CD4-positive, alpha-beta T cell treated with Interferon gamma for 1 hour (primary cell): Measurements from ENCODE around the gene ENOX1.

ENCODE experiments used
- DNase-seq: peaks from one replicate; pipeline ENCODE4 v3.0.0-alpha.2; 2020

The ENOX1 gene

DNA sequence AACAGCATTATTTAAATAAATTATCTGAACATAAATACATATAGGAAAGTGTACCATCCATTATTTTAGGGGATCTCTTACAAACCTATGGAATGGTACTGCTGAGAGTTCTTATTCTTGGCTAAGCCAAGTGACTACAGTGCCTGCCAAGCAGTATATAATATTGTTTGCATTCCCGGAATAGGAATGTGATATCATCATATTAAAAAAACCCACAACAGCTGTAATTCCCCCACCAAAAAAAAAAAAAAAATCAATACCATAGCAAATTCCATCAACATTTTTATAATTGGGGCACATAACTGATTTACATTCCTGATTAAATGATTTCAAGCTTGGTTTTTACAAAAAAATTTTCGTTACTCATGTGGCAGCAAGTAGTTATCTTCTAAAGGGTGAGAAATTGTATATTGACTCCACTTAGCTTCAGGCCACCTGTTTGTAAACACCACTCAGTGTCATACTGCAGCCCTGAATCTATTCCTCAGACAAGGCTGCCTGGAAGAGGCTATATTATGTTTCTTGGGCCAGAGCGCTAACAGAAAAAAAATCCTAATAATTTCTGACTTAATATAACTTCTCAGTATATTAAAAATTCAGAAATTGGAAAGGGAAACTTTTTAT lies 485.3 kb downstream of the ENOX1 start:
- no peak for DNase-seq

DNA sequence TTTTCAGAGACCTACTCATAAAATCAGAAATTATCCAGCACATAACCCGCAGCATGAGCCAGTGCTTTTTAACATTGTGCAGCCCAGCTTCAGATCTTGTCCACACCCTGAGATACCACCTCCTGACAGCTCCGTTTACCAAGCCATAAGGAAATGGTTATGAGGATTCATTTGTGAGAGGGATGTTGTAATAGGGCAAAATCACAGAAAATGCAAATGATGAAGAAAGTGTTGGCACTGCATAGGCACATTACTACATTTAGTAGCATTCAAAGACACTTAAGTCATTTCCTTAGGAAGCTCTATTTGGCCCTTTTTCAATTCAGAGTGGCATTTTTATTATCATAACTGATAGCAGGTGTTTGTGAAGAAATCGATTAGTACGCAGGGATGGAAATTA lies 485.9 kb downstream of the ENOX1 start:
- no peak for DNase-seq

DNA sequence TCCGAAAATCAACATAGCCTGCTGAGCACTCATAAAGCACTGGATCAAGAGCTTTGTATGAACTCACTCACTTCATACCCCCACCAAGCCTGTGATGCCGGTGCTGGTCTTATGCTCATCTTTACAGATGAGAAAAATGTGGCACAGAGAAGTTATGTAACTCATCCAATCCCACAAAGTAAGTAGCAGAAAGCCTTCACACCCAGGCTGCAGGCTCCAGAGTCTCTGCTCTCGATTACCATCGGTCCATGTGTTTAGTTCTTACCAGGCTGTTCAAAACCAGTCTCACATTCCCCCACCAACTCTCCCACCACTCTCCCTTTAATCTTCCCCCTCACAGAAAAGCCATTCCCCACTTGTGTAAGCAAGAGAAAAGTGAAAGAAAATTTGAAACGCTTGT lies 487.4 kb downstream of the ENOX1 start:
- DNase-seq: no peak

DNA sequence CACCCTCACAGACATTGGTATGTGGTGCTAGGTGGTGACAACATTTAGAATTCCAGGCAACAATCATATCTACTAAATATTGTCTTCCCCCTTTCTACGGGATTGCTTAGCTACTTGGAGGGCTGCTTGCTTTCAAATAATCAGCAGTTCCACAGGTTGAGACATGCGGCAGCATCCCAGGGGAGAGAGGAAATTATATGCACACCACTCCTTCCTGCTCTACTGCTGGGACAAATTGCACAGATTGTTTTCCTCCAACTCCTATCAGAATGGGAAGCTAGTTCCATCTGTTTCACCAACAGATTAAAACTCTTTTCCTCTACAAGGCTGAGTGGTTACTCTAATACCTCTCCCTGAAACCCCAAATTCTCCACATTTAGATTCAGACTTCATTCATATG lies 488.0 kb downstream of the ENOX1 start:
- DNase-seq: no peak

DNA sequence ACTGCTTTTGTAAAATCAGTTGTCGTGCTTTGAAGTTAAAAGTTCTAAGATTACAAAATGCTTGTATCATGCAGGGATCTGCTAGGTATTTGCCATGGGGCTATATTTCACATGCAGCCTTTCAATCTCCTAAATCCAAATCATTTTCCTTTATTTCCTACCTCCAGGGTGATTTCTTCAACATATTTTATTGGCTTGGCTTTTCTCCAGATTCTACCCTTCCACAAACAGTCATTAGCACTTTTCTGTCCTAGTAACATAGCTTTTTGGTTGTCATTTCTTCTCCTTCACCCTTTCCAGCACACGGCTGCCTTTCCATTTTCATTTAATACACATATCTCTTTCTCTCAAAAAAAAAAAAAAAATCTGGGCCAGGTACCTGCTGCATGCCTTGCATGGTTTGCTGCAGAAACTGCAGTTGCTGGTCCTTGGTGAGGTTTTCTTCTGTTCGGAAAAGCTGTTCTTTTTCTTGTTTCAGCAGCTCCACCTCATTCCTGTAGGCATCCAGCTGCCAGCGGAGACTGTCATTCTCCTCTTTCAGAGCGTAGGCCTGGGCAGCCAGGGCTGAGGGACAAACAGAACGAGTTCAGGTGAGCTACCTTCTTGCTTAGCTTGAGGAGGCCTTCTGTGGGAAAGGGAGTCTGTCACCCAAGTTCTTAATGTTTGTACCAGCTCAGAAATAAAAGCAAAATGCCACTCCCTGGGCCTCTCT lies 488.6 kb downstream of the ENOX1 start:
- no peak for DNase-seq

DNA sequence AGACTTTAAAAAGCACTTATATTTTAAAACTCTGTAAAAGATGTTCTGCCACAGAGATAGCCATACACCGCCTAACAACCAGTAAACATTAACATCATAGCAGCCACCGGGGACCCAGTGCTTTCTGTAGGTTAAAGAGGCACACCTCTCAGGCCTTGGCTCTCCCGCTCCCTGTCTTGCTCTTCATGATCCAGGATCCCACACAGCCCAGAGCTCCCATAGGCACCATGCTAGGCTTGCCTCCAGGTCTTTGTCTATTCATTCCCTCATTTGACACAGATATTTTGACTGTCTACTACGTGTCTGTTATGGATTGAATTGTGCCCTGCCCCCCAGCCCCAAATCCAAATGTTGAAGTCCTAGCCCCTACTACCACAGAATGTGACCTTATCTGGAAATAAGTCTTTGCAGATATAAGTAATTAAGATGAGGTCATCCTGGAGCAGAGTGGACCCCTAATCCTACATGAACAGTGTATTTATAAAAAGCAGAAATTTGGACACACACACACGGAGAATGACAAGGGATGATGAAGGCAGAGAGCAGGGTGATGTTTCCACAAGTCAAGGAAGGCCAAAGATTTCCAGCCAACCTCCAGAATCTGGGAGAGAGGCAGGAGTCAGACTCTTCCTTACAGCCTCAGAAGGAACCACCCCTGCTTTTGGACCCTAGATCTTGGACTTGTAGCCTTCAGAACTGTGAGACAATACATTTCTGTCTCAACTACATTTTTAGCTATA lies 490.8 kb downstream of the ENOX1 start:
- no peak for DNase-seq

DNA sequence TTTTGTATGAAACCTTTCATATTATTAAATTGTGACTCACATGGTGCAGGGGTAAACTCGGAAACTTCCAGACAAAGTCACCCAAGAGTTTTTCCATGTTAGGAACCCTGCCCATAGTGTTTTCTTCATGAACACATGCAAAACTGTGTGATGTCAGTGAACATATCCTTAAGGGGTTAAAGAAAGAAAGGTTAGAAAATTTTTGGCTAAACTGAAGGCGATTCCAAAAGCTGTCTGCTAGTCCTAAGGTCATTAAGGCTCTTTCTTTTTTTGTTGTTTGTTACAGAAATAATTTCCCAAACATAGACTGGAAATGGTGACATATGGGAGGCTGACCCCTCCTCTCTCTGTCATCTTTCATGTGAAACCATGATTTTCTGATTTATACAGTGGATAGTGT lies 491.5 kb downstream of the ENOX1 start:
- DNase-seq: no peak

DNA sequence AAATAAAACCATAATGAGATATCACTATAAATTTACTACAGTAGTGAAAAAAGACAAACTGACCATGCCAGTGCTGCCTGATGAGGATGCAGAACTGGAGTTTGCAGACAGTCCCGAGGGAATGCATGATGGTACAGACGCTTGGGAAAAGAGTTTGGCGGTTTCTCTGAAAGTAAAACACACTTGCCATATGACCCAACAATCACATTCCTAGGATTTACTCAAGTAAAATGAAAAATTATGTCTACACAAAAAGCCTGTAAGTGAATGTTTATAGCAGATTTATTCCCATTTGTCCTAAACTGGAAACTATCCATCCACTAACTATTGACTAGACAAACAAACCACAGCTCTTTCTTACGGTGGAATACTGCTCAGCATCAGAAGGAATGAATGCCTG lies 492.4 kb downstream of the ENOX1 start:
- no peak for DNase-seq

DNA sequence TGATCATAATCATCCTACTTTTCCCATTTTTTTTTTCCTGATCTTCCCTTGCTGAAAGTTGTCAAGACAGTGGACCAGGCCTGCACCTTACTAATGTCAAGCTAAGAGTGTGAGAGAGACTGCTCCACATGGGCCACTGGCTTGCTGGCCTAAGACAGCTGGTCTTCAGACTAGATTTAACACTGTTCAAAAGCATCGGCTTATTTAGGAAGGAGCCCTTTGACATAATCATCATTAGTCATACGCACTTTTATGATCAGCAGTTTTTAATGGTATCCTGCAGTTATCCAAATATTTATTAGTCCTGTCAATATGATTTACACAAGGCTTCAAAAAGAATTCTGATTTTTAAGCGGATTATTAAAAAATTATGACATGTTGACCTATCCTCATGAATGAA lies 492.8 kb downstream of the ENOX1 start:
- no peak for DNase-seq

DNA sequence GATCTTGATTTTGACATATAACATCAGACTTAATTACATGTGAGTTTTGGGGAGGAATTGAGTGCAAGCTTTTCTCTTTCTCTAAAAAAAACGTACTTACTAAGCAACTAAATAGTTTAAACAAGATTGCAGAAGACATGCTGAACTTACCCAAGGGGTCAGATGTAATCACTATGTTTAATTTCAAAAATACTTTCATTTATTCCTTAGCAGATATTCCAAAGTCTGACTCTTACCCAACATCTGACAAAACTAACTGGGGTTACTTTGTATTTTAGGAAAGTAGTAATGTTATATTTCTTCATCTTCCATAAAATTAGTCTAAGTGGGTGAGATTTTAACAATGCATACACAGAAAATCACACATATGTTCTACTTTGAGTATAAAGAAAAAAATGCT lies 493.2 kb downstream of the ENOX1 start:
- no peak for DNase-seq

DNA sequence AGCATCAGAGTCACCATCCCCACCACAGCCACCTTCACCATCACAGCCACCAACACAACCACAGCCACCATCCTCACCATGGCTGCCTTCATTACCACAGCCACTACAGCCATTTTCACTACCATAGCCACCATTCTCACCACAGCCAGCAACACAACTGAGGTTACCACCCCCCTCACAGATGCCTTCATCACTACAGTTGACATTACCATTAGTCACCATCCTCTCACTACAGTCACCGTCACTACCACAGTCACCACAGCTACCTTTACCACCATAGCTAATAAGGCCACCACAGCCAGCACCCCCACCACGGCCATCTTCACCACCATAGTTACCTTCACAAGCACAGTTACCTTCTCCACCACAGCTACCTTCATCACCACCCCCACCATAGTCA lies 493.8 kb downstream of the ENOX1 start:
- no peak for DNase-seq

DNA sequence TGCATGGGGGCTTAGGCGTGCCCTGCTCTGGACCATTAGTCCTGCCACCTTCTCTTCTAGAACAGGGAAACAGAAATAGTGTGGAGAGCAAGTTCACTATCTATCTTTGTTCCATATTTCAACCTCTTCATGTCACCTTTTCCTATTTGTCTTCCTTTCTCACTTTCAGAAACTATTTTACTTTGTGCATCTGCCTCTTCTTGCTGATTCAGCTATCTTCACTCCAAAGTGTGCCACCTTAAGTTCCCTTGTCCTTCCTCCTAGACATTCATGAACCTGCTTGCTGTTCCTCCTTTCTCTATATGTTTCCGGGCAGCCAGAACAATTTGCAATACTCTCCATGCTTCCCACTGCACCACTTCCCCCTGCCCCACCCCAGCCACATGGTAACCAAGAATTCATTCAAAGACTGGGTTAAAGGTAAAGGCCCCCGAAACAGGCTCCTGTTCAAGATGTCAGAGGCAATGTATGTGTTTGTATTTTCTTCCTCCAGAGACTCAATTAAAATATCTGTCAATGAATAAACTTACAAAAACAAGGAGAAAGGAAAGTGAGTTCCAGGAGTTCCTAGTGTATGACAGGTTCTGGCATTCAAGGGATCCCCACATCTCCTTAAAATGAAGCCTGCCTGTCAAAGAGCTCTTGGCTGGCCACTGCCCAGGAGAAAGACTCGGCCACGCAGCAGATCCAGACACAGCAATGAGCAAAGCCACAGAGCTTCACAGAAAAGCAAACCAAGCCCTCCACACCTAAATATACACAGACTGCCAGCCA lies 495.3 kb downstream of the ENOX1 start:
- no peak for DNase-seq

DNA sequence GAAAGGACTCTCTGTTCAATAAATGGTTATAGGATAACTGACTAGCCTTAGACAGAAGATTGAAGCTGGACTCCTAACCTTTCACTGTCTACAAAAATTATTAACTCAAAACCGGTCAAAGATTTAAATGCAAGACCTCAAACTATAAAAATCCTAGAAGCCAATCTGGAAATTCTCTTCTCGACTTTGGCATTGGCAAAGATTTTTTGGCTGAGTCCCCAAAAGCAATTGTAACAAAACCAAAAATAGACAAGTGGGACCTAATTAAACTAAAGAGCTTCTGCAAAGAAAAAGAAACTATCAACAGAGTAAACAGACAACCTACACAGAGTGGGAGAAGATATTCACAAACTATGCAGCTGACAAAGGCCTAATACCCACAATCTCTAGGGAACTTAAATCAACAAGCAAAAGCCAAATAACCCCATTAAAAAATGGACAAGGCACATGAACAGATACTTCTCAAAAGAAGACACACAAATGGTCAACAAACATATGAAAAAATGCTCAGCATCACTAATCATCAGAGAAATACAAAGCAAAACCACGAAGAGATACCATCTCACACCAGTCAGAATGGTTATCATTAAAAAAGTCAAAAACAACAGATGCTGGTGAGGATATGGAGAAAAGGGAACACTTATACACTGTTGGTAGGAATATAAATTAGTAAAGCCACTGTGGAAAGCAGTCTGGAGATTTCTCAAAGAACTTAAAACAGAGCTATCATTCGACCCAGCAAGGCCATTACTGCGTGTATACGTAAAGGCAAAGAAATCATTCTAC lies 497.1 kb downstream of the ENOX1 start:
- DNase-seq: no peak

DNA sequence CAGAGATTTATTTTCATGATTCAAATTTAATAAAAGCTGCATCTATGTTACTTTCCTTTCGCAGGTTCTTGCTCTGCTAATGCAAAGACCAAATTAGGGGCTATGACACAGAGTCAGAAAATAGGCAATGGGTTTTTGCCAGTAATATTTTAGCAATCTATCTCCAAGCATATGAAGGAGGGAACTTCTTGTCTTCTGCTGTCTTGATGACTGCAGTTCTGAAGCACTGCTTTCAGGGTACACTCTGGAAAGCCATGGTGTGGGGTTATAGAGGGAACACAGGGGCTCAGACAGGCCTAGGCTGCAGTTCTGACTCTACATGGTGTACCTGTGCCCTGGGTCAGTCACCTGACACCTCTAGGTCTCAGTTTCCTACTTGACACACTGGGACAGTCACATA lies 500.0 kb downstream of the ENOX1 start:
- DNase-seq: no peak

DNA sequence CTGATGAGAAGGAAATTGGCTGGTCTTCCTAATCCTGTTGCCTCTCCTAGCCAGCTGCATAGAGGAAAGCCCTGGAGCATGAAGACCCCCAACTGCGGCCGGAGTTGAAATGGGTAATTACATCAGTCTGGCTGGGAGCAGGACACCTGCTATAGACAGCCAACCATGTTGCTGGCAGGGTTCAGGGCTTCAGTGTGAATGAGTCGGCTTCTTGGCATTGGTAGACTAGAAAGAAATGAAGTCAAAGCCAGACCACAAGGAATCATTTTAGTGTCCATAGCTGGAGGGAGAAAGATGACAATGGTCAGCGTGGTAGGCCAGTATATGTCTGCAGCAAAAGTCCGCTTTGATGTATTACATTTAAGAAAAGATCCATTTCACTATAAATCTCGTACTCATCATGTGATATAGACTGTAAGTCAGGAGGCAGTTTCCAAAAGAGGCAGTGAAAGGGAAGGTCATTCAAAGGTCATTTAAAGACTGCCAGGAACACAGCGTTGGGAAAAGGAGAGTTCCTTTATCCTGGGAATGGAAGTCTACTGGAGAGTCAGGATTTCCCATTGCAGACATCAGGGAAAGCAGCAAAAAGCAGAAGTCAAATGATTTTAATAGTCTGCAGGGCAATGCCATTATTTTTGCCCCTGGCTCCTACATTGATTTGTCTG lies 500.7 kb downstream of the ENOX1 start:
- DNase-seq: no peak

DNA sequence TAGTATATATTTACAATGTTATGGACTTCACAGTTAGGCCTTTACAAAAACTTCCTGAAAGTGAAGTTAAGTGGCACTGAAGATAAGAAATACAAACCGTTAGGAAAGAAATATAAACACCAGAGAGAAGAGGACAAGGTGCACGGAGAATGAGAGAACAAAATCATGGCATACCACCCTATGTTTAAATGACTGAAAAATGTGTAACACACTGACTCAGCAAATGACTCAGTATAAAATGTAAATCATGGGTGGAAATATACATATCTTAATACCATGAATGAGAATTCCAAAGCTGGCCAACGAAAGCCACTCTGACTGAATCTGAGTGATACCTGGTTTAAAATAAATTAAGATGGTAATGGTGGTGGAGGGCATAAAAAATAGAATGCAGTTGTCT lies 502.6 kb downstream of the ENOX1 start:
- no peak for DNase-seq

DNA sequence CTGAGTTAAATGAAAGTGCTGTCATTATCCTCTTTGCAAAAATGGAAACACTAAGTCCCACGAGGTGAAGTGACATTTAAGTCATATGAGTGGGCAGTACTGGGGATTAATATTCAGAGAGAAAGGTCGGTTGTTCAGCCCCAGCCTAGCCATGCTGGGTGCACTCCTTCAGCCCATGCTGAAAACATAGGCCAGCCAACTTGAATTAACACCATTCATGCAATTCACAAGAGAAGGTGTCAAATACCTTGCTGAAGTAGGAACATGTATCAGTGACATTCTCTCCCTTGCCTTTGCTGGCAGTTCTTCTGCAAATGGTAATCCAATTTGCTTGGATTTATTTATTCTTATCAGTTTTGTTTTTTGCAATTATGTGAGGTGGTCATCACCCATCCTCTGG lies 507.1 kb downstream of the ENOX1 start:
- no peak for DNase-seq

DNA sequence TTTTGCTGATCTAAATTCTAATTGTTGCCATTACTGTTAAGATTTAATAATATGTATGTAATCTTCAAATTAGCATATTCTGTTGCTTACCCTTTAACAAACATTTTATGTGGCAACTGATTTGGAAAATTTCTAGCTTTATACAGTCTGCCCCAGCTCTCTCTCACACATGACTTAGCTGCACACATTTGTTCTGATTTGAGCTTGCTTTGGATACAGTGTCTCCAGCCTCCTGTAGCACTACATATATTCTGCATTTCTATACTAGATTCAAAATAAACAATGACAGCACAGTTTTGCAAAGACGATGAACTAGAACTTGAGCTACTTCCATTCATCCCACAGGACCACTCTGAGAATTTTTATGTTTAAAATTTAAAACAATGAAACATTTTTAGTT lies 508.6 kb downstream of the ENOX1 start:
- no peak for DNase-seq

DNA sequence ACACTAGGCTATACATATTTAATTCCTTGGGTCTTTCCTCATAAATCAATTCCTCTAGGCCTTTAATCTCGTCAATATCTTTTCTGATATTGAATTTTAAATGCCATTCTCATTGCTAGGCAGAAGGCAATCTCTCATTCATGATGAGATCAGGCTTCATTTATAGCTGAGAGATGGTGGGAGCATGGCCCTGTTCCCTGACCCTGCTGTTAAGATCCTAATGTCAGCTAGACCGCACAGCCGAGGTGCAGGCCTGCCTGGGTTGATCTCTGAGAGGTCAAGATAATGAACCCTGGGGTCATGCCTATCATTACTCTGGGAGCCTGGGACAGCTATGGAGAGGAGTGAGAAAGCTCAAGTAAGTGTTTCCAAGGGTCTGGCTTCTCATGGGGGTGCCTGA lies 509.6 kb downstream of the ENOX1 start:
- DNase-seq: no peak

DNA sequence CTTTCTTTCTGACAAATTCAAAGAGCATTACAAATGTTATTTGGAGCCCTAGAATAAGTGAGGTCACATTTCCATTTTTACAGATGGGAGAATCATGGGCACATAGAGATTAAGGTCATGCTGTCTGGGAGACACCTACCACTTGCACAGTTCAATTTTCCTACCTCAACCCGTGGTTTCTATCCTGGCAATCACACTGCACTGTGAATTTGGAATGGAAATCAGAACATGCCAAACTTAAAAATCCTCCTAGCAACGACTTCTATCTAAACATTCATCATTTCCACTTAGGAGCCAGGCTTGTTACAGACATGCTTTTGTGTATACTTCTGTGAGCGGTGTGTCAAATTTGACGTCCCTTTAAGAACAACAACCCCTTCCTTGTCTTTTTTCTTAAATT lies 511.9 kb downstream of the ENOX1 start:
- DNase-seq: no peak

DNA sequence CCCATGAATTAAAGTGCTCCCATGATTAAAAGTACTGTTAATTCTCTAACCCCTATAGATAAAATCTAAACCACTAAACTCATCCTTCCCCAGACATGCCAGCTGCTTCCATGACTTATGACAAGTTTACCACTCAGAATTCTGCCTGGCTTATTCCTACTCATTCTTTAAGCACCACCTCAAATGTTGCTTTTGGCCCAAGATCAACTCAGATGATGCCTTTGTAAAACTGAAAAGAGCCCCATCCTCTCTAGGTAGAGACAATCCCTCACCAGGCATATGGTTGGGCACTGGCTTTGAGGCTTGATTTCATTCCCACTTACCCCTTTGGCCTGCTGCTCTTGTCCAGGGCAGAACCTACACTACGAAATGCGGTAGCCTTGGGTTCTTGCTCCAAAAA lies 513.4 kb downstream of the ENOX1 start:
- DNase-seq: no peak

DNA sequence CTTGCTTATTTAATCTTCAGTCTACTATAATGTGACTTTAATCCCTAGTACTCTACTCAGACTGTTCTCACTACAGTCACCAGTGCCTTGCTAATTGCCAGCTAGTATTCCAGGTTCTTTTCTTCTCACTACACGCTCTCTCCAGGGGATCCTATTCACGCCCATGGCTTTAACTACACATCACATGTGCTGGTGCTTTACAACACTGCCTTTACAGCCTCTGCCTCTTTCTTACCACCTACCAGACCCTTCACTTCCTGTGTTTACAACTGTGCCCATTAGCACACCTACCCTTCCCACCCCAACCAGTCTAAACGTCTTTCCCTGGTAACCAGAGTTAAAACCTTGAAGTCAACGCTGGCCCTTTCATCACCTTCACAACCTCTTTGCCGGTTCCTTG lies 513.9 kb downstream of the ENOX1 start:
- DNase-seq: no peak
